ENCODE data around the gene NUDT7. TPM values are rescaled to one million over a fixed set of nuclear protein-coding genes. Genes with fewer than 3 reads are reported as not detected.

The NUDT7 gene
- total RNA-seq, 1 experiment from 2014 or later = 5.2 TPM

DNA sequence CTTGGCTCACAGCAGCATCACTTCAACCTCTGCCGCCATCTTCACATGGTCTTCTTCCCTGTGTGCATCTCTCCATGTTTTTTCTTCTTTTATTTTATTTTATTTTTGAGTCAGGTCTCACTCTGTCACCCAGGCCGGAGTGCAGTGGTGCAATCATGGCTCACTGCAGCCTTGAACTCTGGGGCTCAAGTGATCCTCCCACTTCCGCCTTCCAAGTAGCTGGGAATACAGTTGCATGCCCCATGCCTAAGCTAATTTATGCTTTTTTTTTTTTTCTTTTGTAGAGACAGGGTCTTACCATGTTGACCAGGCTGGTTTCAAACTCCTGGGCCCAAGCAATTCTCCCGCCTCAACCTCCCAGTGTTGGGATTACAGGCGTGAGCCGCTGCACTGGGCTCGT lies 1.9 kb downstream of the NUDT7 start:
- DNase-seq (ENCODE audit: low spot score) = no peak

DNA sequence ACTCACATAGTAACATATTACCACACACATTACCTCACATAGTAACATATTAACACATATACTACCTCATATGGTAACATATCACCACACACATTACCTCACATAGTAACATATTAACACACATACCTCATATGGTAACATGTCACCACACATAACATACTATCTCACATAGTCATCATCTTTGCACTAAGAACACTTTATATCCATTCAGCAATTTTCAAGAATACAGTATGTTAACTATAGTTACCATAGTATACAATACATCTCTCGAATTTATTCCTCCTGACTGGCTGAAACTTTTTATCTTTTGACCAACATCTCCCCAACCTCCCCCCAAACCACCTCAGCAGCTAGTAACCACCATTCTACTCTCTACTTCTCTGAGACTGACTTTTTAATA lies 7.6 kb downstream of the NUDT7 start:
- DNase-seq (ENCODE audit: low spot score) = no peak

- no peak for DNase-seq (ENCODE audit: low spot score)
Observed at GRCh38 chr16:77732241-77732946, 10.1 kb downstream of the NUDT7 start.

- no peak for DNase-seq (ENCODE audit: low spot score)
Observed at GRCh38 chr16:77736879-77737278, 14.6 kb downstream of the NUDT7 start.

GRCh38 chr16:77738706-77739558 lies 16.6 kb downstream of the NUDT7 start:
- peak; percentile 52 for DNase-seq (ENCODE audit: low spot score)

DNA sequence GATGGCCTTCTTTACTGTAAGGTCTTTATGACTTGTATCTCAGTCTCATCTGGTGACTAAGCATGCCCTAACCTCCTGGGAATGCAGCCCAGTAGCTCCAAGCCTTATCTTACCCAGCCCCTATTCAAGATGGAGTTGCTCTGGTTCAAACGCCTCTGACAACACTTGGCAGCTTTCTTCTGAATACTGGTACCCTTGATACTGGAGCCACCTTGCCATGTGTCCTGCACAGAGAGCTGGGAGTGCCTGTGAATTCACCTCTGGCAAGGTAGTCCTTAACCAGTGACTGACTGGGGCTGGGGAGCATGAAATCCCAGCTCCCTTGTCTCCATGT lies 17.2 kb downstream of the NUDT7 start:
- DNase-seq (ENCODE audit: low spot score) = no peak

GRCh38 chr16:77744141-77744540 lies 21.8 kb downstream of the NUDT7 start:
- no peak for DNase-seq (ENCODE audit: low spot score)

GRCh38 chr16:77745972-77746371 lies 23.7 kb downstream of the NUDT7 start:
- DNase-seq (ENCODE audit: low spot score) = no peak

DNA sequence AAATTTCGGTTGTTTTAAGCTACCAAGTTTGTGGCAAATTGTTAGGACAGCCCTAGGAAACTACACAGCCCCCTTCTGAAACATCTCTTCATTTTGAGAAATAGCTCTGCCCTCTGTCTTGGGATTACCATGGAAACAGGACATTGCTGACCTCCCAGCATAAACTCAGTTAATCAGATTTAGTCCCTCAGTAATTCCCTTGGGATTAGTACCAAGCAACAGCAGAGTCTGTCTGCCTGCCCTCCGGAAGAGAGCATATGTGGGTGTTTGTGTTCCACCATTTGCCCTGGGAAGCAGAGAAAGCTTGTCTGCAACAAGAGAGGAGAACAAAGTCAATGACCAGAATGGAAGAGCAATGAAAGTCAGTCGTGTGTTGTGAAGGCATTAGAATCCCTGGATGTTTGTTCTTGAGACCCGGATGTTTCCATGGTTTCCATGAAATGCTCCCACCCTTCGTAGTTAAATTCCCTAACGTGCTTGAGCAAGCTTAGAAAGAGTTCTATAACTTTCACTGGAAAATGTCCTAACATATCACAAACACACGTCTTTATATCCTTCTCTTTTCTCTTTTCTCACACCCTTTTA lies 26.2 kb downstream of the NUDT7 start:
- DNase-seq (ENCODE audit: low spot score) = no peak

DNA sequence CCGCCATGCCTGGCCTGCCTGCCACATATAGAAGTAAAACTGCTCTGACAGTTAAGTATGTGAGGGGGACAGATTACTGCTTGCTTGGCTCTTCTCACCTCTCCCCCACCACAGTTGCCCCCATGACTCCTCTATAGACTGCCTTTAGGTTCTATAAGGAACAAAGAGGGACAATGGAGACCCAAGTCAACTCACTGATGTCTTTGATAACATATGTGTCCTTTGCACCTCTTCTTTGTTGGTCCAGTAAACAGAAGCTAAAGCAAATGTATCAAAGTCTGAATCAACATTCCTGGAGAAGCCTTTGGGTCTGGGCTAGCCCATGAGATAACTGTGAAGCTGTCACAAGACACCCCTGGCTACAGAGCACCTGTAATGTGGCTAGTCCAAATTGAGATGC lies 27.1 kb downstream of the NUDT7 start:
- DNase-seq (ENCODE audit: low spot score) = no peak

DNA sequence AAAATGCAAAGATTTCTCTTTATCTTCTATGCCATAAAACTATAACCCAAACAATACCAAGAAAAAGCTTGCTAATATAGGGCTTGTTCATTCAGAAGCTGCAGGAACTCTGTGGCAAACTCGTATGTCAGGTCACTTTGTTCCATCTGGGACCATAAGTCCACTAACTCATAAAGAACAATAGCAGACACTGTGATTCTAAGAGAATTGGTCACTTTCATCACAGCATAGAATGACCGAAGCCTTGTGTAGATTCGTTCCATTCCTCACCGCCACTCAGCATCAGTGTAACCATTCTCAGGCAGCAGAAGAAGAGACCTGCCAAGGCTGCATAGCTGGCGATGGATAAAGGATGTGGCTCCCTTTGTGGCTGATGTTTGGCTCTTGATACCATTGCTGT lies 35.7 kb downstream of the NUDT7 start:
- no peak for DNase-seq (ENCODE audit: low spot score)

GRCh38 chr16:77758508-77758907 lies 36.2 kb downstream of the NUDT7 start:
- DNase-seq (ENCODE audit: low spot score) = no peak

GRCh38 chr16:77759201-77759600 lies 36.9 kb downstream of the NUDT7 start:
- no peak for DNase-seq (ENCODE audit: low spot score)

DNA sequence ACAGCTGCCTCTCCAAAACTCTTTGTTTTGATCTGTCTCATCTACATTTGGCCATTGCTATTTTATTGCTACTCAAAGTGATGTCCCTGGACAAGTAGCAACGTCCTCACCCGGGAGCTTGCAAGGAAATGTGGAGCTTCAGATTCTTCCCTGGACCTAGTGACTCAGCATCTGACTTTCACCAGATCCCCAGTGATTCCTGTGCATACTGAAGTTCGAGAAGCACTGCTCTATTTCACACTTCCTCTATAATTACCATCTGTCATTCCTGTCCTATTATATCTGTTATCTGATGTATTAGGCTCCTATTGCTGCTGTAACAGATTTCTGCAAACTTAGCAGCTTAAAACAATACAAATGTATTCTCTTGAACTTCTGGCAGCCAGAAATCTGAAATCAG lies 37.5 kb downstream of the NUDT7 start:
- no peak for DNase-seq (ENCODE audit: low spot score)

DNA sequence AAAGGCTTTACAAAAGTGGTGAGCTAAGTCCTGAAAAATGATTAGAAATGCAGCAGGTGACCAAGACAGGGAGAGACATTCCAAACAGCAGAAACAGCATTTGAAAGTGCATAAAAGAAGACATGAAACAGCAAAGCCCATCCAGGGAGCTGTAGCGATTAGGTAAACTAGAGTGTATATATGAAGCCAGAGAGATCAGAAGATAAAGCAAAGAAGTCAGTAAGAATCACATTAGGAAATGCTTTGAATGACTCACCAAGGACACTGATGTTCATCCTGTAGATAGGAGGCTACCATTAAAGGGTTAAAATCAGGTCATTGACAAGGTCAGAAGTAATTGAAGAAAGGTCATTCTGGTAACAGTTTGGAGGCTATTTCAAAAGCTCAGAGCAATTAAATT lies 38.5 kb downstream of the NUDT7 start:
- DNase-seq (ENCODE audit: low spot score) = no peak

- no peak for DNase-seq (ENCODE audit: low spot score)
Observed at GRCh38 chr16:77761204-77761603, 38.9 kb downstream of the NUDT7 start.

GRCh38 chr16:77762262-77762661 lies 39.9 kb downstream of the NUDT7 start:
- no peak for DNase-seq (ENCODE audit: low spot score)

GRCh38 chr16:77763994-77764393 lies 41.7 kb downstream of the NUDT7 start:
- no peak for DNase-seq (ENCODE audit: low spot score)

- DNase-seq (ENCODE audit: low spot score) = no peak
Observed at GRCh38 chr16:77767211-77767610, 44.9 kb downstream of the NUDT7 start.

DNA sequence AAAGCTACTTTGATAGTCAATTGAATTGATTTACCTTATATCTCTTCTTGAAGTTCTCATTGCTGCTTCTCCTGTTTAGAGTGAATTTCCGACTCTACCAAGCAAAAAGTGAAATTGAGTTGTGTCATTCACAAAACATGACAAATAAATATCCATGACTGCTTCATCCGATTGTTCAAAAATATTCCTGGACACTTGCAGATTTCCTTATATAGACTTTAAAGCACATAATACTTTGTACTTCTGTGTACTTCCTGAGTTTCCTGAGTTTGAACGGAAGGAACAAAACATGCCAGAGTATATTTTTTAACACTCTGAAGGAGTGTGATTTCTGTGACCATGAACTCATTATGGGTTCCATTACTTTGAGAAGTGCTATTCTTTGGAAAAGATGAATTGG lies 45.5 kb downstream of the NUDT7 start:
- no peak for DNase-seq (ENCODE audit: low spot score)

DNA sequence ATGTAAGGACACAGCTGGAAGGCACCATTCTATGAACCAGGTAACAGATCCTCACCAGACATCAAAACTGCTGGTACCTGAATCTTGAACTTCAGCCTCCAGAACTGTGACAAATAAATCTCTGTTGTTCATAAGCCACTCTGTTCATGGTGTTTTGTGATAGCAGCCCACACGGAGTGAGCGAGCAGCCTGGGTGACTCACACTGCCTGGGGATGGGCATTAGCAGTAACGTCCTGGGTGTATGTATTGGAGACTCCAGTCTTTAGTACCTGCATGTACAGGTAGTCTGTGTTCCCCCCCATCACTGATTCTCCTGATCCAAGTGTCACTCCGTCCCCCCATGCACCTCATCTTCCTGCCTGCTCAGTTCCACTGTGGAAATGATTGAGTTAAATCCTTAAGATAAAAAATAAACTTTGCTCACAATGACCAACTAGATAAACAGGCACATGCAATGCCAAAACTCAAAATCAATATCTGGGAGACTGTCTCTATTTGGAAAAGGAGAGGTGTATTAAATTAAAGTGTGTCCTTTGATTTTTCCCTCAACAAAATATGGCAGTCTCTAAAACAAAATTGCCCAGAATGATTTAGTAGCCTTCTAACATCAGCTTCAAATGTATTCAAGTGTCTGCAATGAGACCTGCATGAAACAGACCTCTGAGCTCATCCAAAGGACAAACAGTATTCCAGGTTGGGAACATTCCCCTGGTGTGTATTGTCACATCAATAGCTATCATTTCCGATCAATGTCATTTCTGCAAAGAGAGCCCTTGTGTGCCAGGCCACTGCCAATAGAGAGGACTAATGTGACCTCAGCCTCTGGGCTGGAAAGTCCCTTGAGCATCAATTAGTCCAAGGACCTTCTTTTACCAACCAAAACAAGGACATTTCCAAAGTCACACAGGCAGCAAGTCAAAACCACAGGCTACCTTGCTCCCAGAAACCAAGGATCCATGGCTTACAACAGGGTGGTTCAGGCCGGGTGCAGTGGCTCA lies 53.9 kb downstream of the NUDT7 start:
- no peak for DNase-seq (ENCODE audit: low spot score)

- no peak for DNase-seq (ENCODE audit: low spot score)
Observed at GRCh38 chr16:77777745-77778144, 55.4 kb downstream of the NUDT7 start.
